ENCODE measurements around the gene ASTN1. TPM values are rescaled to one million over a fixed set of nuclear protein-coding genes. Genes with fewer than 3 reads are reported as not detected.

Gene ASTN1
- total RNA-seq, 1 donor from 2014 or later, result not detected

- H3K27ac Mint-ChIP-seq, result no peak overlapping the region
- H3K4me1 Mint-ChIP-seq (ENCODE audit: low read depth), result no peaks in the 10 kb centered on the region
- H3K36me3 Mint-ChIP-seq (ENCODE audit: low read depth), result no peaks in the 10 kb centered on the region
- intact Hi-C loops (cut with micrococcal nuclease), result no loop called here
- H3K27me3 Mint-ChIP-seq (ENCODE audit: low read depth), result no peaks in the 10 kb centered on the region
- no peak for DNase-seq (ENCODE audit: low spot score)
- H3K4me3 Mint-ChIP-seq (ENCODE audit: low read depth), result no peak overlapping the region
- no peaks in the 10 kb centered on the region for H3K9me3 Mint-ChIP-seq
Measured at GRCh38 chr1:176878750-176879536, 285.6 kb downstream of the ASTN1 start.

- DNase-seq (ENCODE audit: low spot score), result no peak
- no peaks in the 10 kb centered on the region for H3K9me3 Mint-ChIP-seq
- H3K27me3 Mint-ChIP-seq (ENCODE audit: low read depth), result no peaks in the 10 kb centered on the region
- no peaks in the 10 kb centered on the region for H3K4me1 Mint-ChIP-seq (ENCODE audit: low read depth)
- intact Hi-C loops (cut with micrococcal nuclease), result no loop called here
- H3K4me3 Mint-ChIP-seq (ENCODE audit: low read depth), result no peak overlapping the region
- H3K36me3 Mint-ChIP-seq (ENCODE audit: low read depth), result no peaks in the 10 kb centered on the region
- no peak overlapping the region for H3K27ac Mint-ChIP-seq
Measured at GRCh38 chr1:176877557-176877956, 287.0 kb downstream of the ASTN1 start.

GRCh38 chr1:176876966-176877515 lies 287.5 kb downstream of the ASTN1 start:
- no peak for DNase-seq (ENCODE audit: low spot score)
- H3K36me3 Mint-ChIP-seq (ENCODE audit: low read depth), result no peaks in the 10 kb centered on the region
- no peak overlapping the region for H3K4me3 Mint-ChIP-seq (ENCODE audit: low read depth)
- no peaks in the 10 kb centered on the region for H3K9me3 Mint-ChIP-seq
- H3K4me1 Mint-ChIP-seq (ENCODE audit: low read depth), result no peaks in the 10 kb centered on the region
- no peak overlapping the region for H3K27ac Mint-ChIP-seq
- H3K27me3 Mint-ChIP-seq (ENCODE audit: low read depth), result no peaks in the 10 kb centered on the region
- intact Hi-C loops (cut with micrococcal nuclease), result no loop called here

GRCh38 chr1:176869577-176869976 lies 294.9 kb downstream of the ASTN1 start:
- intact Hi-C loops (cut with micrococcal nuclease), result no loop called here
- Mint-ChIP-seq H3K4me3 (ENCODE audit: low read depth) (no peak overlapping the region), H3K27ac (no peak overlapping the region), H3K27me3 (ENCODE audit: low read depth) (no peaks in the 10 kb centered on the region), H3K9me3 (no peaks in the 10 kb centered on the region), H3K36me3 (ENCODE audit: low read depth) (no peaks in the 10 kb centered on the region), H3K4me1 (ENCODE audit: low read depth) (no peaks in the 10 kb centered on the region)
- DNase-seq (ENCODE audit: low spot score), result no peak

- intact Hi-C loops (cut with micrococcal nuclease), result no loop called here
- H3K9me3 Mint-ChIP-seq, result no peaks in the 10 kb centered on the region
- H3K4me3 Mint-ChIP-seq (ENCODE audit: low read depth), result no peak overlapping the region
- H3K36me3 Mint-ChIP-seq (ENCODE audit: low read depth), result no peaks in the 10 kb centered on the region
- no peak overlapping the region for H3K27ac Mint-ChIP-seq
- DNase-seq (ENCODE audit: low spot score), result no peak
- H3K4me1 Mint-ChIP-seq (ENCODE audit: low read depth), result no peaks in the 10 kb centered on the region
- no peaks in the 10 kb centered on the region for H3K27me3 Mint-ChIP-seq (ENCODE audit: low read depth)
Measured at GRCh38 chr1:176866011-176866714, 298.3 kb downstream of the ASTN1 start.

GRCh38 chr1:176864211-176864610 lies 300.3 kb downstream of the ASTN1 start:
- intact Hi-C loops (cut with micrococcal nuclease), result no loop called here
- Mint-ChIP-seq H3K4me3 (ENCODE audit: low read depth) (no peak overlapping the region), H3K36me3 (ENCODE audit: low read depth) (no peaks in the 10 kb centered on the region), H3K27me3 (ENCODE audit: low read depth) (no peaks in the 10 kb centered on the region), H3K9me3 (no peaks in the 10 kb centered on the region), H3K4me1 (ENCODE audit: low read depth) (no peaks in the 10 kb centered on the region), H3K27ac (no peak overlapping the region)
- no peak for DNase-seq (ENCODE audit: low spot score)

GRCh38 chr1:176863613-176864012 lies 300.9 kb downstream of the ASTN1 start:
- no peak for DNase-seq (ENCODE audit: low spot score)
- no peaks in the 10 kb centered on the region for H3K27me3 Mint-ChIP-seq (ENCODE audit: low read depth)
- H3K9me3 Mint-ChIP-seq, result no peaks in the 10 kb centered on the region
- H3K36me3 Mint-ChIP-seq (ENCODE audit: low read depth), result no peaks in the 10 kb centered on the region
- intact Hi-C loops (cut with micrococcal nuclease), result no loop called here
- no peaks in the 10 kb centered on the region for H3K4me1 Mint-ChIP-seq (ENCODE audit: low read depth)
- H3K27ac Mint-ChIP-seq, result no peak overlapping the region
- H3K4me3 Mint-ChIP-seq (ENCODE audit: low read depth), result no peak overlapping the region

- DNase-seq (ENCODE audit: low spot score), result no peak
- H3K9me3 Mint-ChIP-seq, result no peaks in the 10 kb centered on the region
- no peaks in the 10 kb centered on the region for H3K4me1 Mint-ChIP-seq (ENCODE audit: low read depth)
- intact Hi-C loops (cut with micrococcal nuclease), result no loop called here
- no peak overlapping the region for H3K27ac Mint-ChIP-seq
- no peaks in the 10 kb centered on the region for H3K27me3 Mint-ChIP-seq (ENCODE audit: low read depth)
- no peaks in the 10 kb centered on the region for H3K36me3 Mint-ChIP-seq (ENCODE audit: low read depth)
- H3K4me3 Mint-ChIP-seq (ENCODE audit: low read depth), result no peak overlapping the region
Measured at GRCh38 chr1:176858433-176858916, 306.0 kb downstream of the ASTN1 start.

- DNase-seq (ENCODE audit: low spot score), result no peak
- Mint-ChIP-seq H3K4me1 (ENCODE audit: low read depth) (no peaks in the 10 kb centered on the region), H3K4me3 (ENCODE audit: low read depth) (no peak overlapping the region), H3K36me3 (ENCODE audit: low read depth) (no peaks in the 10 kb centered on the region), H3K9me3 (no peaks in the 10 kb centered on the region), H3K27me3 (ENCODE audit: low read depth) (no peaks in the 10 kb centered on the region), H3K27ac (no peak overlapping the region)
- intact Hi-C loops (cut with micrococcal nuclease), result no loop called here
Measured at GRCh38 chr1:176857632-176858031, 306.9 kb downstream of the ASTN1 start.

GRCh38 chr1:176854758-176855745 lies 309.5 kb downstream of the ASTN1 start:
- H3K36me3 Mint-ChIP-seq (ENCODE audit: low read depth), result no peaks in the 10 kb centered on the region
- H3K9me3 Mint-ChIP-seq, result no peaks in the 10 kb centered on the region
- no peak overlapping the region for H3K4me3 Mint-ChIP-seq (ENCODE audit: low read depth)
- DNase-seq (ENCODE audit: low spot score), result no peak
- no peaks in the 10 kb centered on the region for H3K4me1 Mint-ChIP-seq (ENCODE audit: low read depth)
- H3K27ac Mint-ChIP-seq, result no peak overlapping the region
- no peaks in the 10 kb centered on the region for H3K27me3 Mint-ChIP-seq (ENCODE audit: low read depth)
- intact Hi-C loops (cut with micrococcal nuclease), result no loop called here

- intact Hi-C loops (cut with micrococcal nuclease), result no loop called here
- Mint-ChIP-seq H3K9me3 (no peaks in the 10 kb centered on the region), H3K27ac (no peak overlapping the region), H3K4me1 (ENCODE audit: low read depth) (no peaks in the 10 kb centered on the region), H3K36me3 (ENCODE audit: low read depth) (no peaks in the 10 kb centered on the region), H3K4me3 (ENCODE audit: low read depth) (no peak overlapping the region), H3K27me3 (ENCODE audit: low read depth) (no peaks in the 10 kb centered on the region)
- no peak for DNase-seq (ENCODE audit: low spot score)
Measured at GRCh38 chr1:176854121-176854520, 310.4 kb downstream of the ASTN1 start.

- Mint-ChIP-seq H3K4me1 (ENCODE audit: low read depth) (no peaks in the 10 kb centered on the region), H3K27ac (no peak overlapping the region)
Measured at GRCh38 chr1:176853503-176853902, 311.0 kb downstream of the ASTN1 start.

More at GRCh38 chr1:176853503-176853902, 311.0 kb downstream of the ASTN1 start:
- H3K27me3 Mint-ChIP-seq (ENCODE audit: low read depth), result no peaks in the 10 kb centered on the region
- DNase-seq (ENCODE audit: low spot score), result no peak
- H3K4me3 Mint-ChIP-seq (ENCODE audit: low read depth), result no peak overlapping the region
- no peaks in the 10 kb centered on the region for H3K36me3 Mint-ChIP-seq (ENCODE audit: low read depth)
- intact Hi-C loops (cut with micrococcal nuclease), result no loop called here
- no peaks in the 10 kb centered on the region for H3K9me3 Mint-ChIP-seq
